Left ventricle myocardium inferior (tissue), 1 donor: ENCODE data around the gene VPS25. TPM values are rescaled to one million over a fixed set of nuclear protein-coding genes. Genes with fewer than 3 reads are reported as not detected.

ENCODE experiments used
- DNase-seq: peaks from one replicate; pipeline ENCODE4 v3.0.0-alpha.2; 2020
- H3K27ac ChIP-seq: fragments of 200-600 bp; replicated peaks from 2 replicates; pipeline ENCODE4 v1.8.0; 2021
- H3K27me3 ChIP-seq: fragments of 200-600 bp; 2 replicates; pipeline ENCODE4 v1.8.0; 2021; ENCODE audit warnings: low read depth
- H3K36me3 ChIP-seq: fragments of 200-600 bp; 2 replicates; pipeline ENCODE4 v1.8.0; 2021
- H3K4me1 ChIP-seq: fragments of 200-600 bp; 2 replicates; pipeline ENCODE4 v1.8.0; 2021
- H3K4me3 ChIP-seq: fragments of 200-600 bp; 2 replicates; pipeline ENCODE4 v1.8.0; 2021; ENCODE audit warnings: mild to moderate bottlenecking, moderate library complexity
- H3K9me3 ChIP-seq: fragments of 200-600 bp; replicated peaks from 2 replicates; pipeline ENCODE4 v1.8.0; 2021
- intact Hi-C: fragments of 100-400 bp; cut with micrococcal nuclease; formaldehyde crosslinking; loops from one replicate; pipeline ENCODE4 v1.11.0; 2022
- total RNA-seq: library from RNA; stranded (reverse); fragmentation: NEBNext Ultra II Directional; extraction: Animal tissue kit (Norgen Biotek cat#: 25700); gene quantifications from one replicate; pipeline ENCODE4 v1.2.1, GENCODE V29; 2021
- TF ChIP-seq, protein P1 (sequence below): fragments of 200-600 bp; IDR thresholded peaks from 2 replicates; pipeline ENCODE4 v1.8.0; 2021; ENCODE audit warnings: antibody characterized with exemption, mild to moderate bottlenecking, borderline replicate concordance
- donor health status: DM: no; HTN: yes; CAD: no; lungs with severe emphysema.

Gene VPS25
- total RNA-seq, 1 donor from 2014 or later: 37.5 TPM

DNA sequence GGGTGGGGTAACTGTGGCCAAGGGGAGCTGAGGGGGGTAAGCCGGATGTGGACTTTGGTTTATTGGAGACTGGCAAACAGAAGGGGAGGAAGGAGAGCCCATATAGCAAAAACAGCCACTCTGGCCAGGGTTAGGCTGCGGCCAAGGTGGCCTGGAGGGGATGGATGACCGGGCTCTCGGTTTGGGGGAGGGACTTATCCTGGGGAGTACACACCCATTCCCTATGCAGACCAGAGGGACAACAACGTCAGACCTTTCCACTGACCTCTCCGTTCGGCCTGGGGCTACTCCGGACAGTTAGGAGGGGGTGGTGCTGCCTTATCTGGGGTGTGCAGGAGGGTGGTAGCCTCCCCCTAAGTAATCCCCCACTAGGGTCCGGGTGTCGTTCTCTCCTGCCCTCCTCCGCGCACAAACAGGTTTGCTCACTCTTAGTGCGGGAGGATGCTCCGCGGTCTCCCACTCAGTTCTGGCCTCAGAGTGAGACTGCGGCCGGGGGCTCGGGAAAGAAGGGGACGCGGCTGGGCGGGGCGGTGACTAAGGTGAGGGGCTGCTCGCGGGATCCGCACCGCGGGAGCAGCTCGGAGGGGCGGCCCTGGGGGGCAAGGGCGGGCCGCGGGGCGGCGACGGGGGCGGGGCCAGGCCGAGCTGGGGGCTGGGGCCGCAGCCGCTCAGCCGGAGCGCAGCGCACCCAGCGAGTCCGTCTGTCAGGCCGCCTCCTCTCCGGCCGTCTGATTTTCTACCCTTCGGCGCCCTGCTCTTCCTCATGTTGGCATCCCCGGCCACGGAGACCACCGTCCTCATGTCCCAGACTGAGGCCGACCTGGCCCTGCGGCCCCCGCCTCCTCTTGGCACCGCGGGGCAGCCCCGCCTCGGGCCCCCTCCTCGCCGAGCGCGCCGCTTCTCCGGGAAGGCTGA lies 6.9 kb downstream of the VPS25 start, which contains the start of gene WNK4:
Gene WNK4 (plus strand): TSS at position 675 of the 915 bp plus-strand sequence. CDS start 89 bp downstream, at position 764.
- H3K27me3 ChIP-seq: peaks cover 57% of the 10 kb centered on the region
- no peak within 1 kb of the TSS for H3K27ac ChIP-seq
- H3K4me1 ChIP-seq: peaks cover 33% of the 10 kb centered on the region
- peak within 1 kb of the TSS; percentile 60 for H3K4me3 ChIP-seq
- DNase-seq: no peak
- intact Hi-C loops: no loop called here
- H3K36me3 ChIP-seq: peaks cover 47% of the 10 kb centered on the region
- TF ChIP-seq, protein P1, sequence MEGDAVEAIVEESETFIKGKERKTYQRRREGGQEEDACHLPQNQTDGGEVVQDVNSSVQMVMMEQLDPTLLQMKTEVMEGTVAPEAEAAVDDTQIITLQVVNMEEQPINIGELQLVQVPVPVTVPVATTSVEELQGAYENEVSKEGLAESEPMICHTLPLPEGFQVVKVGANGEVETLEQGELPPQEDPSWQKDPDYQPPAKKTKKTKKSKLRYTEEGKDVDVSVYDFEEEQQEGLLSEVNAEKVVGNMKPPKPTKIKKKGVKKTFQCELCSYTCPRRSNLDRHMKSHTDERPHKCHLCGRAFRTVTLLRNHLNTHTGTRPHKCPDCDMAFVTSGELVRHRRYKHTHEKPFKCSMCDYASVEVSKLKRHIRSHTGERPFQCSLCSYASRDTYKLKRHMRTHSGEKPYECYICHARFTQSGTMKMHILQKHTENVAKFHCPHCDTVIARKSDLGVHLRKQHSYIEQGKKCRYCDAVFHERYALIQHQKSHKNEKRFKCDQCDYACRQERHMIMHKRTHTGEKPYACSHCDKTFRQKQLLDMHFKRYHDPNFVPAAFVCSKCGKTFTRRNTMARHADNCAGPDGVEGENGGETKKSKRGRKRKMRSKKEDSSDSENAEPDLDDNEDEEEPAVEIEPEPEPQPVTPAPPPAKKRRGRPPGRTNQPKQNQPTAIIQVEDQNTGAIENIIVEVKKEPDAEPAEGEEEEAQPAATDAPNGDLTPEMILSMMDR: no peak
- H3K9me3 ChIP-seq: no peaks in the 10 kb centered on the region

DNA sequence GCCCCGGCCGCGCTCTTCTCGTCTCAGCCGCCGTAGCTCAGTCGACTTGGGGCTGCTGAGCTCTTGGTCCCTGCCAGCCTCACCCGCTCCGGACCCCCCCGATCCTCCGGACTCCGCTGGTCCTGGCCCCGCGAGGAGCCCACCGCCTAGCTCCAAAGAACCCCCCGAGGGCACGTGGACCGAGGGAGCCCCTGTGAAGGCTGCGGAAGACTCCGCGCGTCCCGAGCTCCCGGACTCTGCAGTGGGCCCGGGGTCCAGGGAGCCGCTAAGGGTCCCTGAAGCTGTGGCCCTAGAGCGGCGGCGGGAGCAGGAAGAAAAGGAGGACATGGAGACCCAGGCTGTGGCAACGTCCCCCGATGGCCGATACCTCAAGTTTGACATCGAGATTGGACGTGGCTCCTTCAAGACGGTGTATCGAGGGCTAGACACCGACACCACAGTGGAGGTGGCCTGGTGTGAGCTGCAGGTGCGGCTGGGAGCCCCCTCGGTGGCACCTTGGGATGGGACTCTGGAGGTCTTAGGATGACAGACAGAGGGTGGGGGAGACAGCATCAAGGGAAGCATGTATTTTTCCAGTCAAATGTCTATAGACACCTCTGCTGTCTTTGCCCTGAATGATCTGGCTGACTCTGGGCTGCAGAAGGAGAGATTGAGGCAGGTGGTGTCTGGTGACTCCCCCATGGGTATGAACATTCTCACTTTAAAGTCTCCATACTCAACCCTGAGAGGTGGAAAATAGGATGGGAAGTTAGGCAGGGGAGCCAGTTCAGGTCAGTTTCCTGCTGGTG lies 7.8 kb downstream of the VPS25 start:
- Histone ChIP-seq H3K36me3 (peaks cover 38% of the 10 kb centered on the region), H3K4me1 (peaks cover 35% of the 10 kb centered on the region), H3K9me3 (no peaks in the 10 kb centered on the region), H3K4me3 (peak overlapping the region; percentile 60), H3K27ac (no peak overlapping the region), H3K27me3 (peaks cover 66% of the 10 kb centered on the region)
- TF ChIP-seq, protein P1: no peak
- DNase-seq: no peak
- intact Hi-C loops: no loop called here

DNA sequence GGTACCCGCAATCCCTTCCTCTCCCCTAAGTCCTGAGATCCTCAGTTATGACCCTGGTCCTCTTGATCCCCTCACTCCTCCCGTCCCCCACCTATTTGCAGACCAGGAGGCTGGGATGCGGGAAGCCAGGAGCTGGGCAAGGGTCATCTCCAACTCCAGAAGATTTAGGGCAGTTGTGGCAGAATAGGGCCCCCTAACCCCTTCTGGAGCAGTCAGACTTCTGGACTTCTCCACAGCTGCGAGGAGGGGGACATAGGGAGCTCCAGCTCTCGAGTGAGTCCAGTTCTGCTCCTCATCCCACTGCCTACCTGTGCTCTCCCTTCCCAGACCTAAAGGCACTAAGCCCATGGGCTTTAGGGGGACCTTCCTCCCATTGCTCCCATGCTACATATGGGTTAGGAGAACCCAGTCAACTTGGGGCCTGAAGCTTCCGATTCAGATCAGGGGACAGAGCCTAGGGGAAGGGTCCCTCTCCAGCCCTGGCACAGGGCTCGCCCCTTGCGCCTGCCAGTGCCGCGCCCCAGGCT lies 8.5 kb downstream of the VPS25 start:
- no peaks in the 10 kb centered on the region for H3K9me3 ChIP-seq
- peaks cover 72% of the 10 kb centered on the region for H3K27me3 ChIP-seq
- TF ChIP-seq, protein P1: no peak
- intact Hi-C loops: no loop called here
- H3K4me3 ChIP-seq: no peak overlapping the region
- peaks cover 35% of the 10 kb centered on the region for H3K4me1 ChIP-seq
- H3K27ac ChIP-seq: no peak overlapping the region
- no peak for DNase-seq
- H3K36me3 ChIP-seq: peaks cover 32% of the 10 kb centered on the region

DNA sequence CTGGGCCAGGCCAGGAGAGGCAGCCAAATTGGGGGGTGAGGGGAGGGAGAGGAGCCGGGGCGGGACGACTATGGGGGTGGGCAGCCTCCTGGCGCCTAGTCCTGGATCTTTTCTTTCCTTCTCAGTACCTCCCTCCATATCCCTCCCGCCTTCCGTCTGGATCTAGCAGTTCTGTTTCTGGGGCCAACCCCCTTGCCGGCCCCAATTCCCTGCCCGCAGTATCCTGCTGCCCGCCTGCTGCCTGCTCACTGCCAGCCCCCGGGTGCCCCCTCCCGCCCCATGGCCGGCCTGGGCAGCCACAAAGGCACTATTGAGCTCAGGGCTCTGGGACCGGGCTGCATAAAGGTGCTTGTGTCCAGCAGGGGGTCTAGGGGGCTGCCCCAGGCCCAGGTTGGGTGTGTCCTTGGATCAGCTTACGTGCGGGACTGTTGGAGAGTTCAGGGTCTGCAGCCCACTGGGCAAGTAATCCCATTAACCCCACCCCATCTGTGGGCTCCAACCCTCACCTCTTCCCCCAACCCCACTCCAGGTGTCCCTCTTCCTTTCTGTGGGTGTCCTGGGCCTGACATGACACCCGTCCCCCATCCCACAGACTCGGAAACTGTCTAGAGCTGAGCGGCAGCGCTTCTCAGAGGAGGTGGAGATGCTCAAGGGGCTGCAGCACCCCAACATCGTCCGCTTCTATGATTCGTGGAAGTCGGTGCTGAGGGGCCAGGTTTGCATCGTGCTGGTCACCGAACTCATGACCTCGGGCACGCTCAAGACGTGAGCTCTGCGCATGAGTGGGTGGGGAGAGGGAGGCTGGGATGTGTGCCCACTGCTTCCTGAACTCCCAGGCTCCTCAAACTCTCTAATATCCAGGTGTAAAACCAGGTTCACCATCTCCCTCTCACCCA lies 9.2 kb downstream of the VPS25 start:
- Histone ChIP-seq H3K27me3 (peaks cover 80% of the 10 kb centered on the region), H3K27ac (no peak overlapping the region), H3K4me1 (peaks cover 35% of the 10 kb centered on the region), H3K9me3 (no peaks in the 10 kb centered on the region), H3K36me3 (peaks cover 25% of the 10 kb centered on the region), H3K4me3 (no peak overlapping the region)
- DNase-seq: no peak
- intact Hi-C loops: no loop called here
- TF ChIP-seq, protein P1: no peak
